Smooth muscle cell (in vitro differentiated cells): ENCODE measurements around the gene PNP. TPM values are rescaled to one million over a fixed set of nuclear protein-coding genes. Genes with fewer than 3 reads are reported as not detected.

ENCODE experiments used
- DNase-seq: peaks from one replicate; lab custom pipeline; 2025; ENCODE audit not compliant: unreplicated experiment; lab: John Stamatoyannopoulos, UW
- H2AFZ ChIP-seq: fragments of 200-600 bp; sonication (generic); 2 replicates; pipeline ENCODE4 v1.6.0; 2016; ENCODE audit warnings: antibody characterized with exemption, low read depth, mild to moderate bottlenecking
- H3F3A ChIP-seq: fragments of 200-600 bp; sonication (generic); 2 replicates; pipeline ENCODE4 v1.6.0; 2017; ENCODE audit warnings: antibody characterized with exemption, low read depth
- H3K27ac ChIP-seq: fragments of 200-600 bp; sonication (generic); 2 replicates; pipeline ENCODE4 v1.5.1; 2016; ENCODE audit warnings: low read depth, mild to moderate bottlenecking
- H3K27me3 ChIP-seq: fragments of 200-600 bp; sonication (generic); 2 replicates; pipeline ENCODE4 v1.6.1; 2016; ENCODE audit warnings: low read depth, mild to moderate bottlenecking
- H3K36me3 ChIP-seq: fragments of 200-600 bp; sonication (generic); 2 replicates; pipeline ENCODE4 v1.5.1; 2016; ENCODE audit warnings: low read depth
- H3K4me1 ChIP-seq: fragments of 200-600 bp; sonication (generic); 2 replicates; pipeline ENCODE4 v1.5.1; 2016; ENCODE audit warnings: low read depth
- H3K4me2 ChIP-seq: fragments of 200-600 bp; sonication (generic); 2 replicates; pipeline ENCODE4 v1.6.0; 2016; ENCODE audit warnings: mild to moderate bottlenecking
- H3K4me3 ChIP-seq: fragments of 200-600 bp; sonication (generic); 2 replicates; pipeline ENCODE4 v1.5.1; 2016; ENCODE audit warnings: mild to moderate bottlenecking
- H3K79me2 ChIP-seq: fragments of 200-600 bp; sonication (generic); 2 replicates; pipeline ENCODE4 v1.6.0; 2016; ENCODE audit warnings: low read depth, mild to moderate bottlenecking
- H3K9ac ChIP-seq: fragments of 200-600 bp; sonication (generic); 2 replicates; pipeline ENCODE4 v1.6.0; 2016; ENCODE audit warnings: low read depth
- H3K9me3 ChIP-seq: fragments of 200-600 bp; sonication (generic); replicated peaks from 2 replicates; pipeline ENCODE4 v1.5.1; 2016; ENCODE audit warnings: low read depth
- H4K20me1 ChIP-seq: fragments of 200-600 bp; sonication (generic); 2 replicates; pipeline ENCODE4 v1.6.0; 2016; ENCODE audit warnings: low read depth
- WGBS: methylation state at CpG from one replicate; pipeline ENCODE4 v1.1.7; 2016; ENCODE audit warnings: low lambda C conversion rate; 5-methylcytosine and 5-hydroxymethylcytosine counted together
- polyA plus RNA-seq: library from polyadenylated mRNA; unstranded; fragments of >200 nt; fragmentation: Nextera tagmentation; extraction: Ambion mirVana; gene quantifications from 2 replicates; pipeline ENCODE4 v1.2.1, GENCODE V29; 2016
- total RNA-seq: library from RNA; depleted of rRNA; stranded (reverse); fragments of >200 nt; gene quantifications from 2 replicates; pipeline ENCODE4 v1.2.3, GENCODE V29; 2014
- TF ChIP-seq, protein P1 (sequence below): fragments of 200-600 bp; sonication (generic); IDR thresholded peaks from 2 replicates; pipeline ENCODE4 v1.5.1; 2017; ENCODE audit warnings: borderline replicate concordance, mild to moderate bottlenecking, antibody characterized with exemption; ENCODE audit not compliant: insufficient read depth, poor library complexity, severe bottlenecking

Gene PNP
- total RNA-seq (49.7 and 52.2 TPM in 2 replicates), polyA plus RNA-seq (24.2 and 33.4 TPM in 2 replicates)

DNA sequence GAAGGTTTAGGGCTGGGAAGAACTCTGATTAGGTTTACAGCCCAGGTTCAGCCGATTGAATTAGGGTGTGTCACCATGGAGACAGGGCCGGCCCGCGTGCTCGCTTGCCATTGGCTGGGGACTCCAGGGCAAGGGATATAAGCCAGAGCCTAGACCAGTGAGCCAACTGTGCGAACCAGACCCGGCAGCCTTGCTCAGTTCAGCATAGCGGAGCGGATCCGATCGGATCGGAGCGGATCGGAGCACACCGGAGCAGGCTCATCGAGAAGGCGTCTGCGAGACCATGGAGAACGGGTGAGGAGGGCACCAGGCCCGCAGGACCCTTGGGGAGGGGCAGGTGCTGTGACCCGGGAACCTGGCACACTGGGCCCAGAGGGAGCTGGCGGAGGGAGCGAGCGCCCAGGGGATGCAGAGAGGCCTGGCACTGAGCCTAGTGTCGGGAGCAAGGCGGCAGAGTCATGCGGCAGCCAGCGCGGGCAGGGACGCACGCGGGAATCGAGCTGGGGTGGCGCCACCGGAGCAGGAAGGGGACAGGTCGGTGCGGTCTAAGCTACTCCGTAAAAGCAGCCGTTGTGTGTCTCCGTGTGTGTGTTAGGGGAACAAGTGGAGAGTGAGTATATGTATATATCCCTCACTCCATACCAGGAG lies at the start of gene PNP:
Gene PNP, plus strand, starts transcription at position 165 of the 648 bp plus-strand sequence. Its CDS starts 119 bp downstream, at position 284.
- under 1% methylated on average over 40 of the region's 40 CpGs for WGBS
- peaks cover 3% of the 10 kb centered on the region for H3K36me3 ChIP-seq
- peak; percentile 63 for DNase-seq
- peaks cover 4% of the 10 kb centered on the region for H3K79me2 ChIP-seq
- H3K4me2 ChIP-seq: peak within 1 kb of the TSS; percentile 89
- peak within 1 kb of the TSS; percentile 64 for H3K27ac ChIP-seq
- H3K9me3 ChIP-seq: no peaks in the 10 kb centered on the region
- H2AFZ ChIP-seq: peak within 1 kb of the TSS; percentile 63
- H3K4me1 ChIP-seq: peaks cover 4% of the 10 kb centered on the region
- TF ChIP-seq, protein P1, sequence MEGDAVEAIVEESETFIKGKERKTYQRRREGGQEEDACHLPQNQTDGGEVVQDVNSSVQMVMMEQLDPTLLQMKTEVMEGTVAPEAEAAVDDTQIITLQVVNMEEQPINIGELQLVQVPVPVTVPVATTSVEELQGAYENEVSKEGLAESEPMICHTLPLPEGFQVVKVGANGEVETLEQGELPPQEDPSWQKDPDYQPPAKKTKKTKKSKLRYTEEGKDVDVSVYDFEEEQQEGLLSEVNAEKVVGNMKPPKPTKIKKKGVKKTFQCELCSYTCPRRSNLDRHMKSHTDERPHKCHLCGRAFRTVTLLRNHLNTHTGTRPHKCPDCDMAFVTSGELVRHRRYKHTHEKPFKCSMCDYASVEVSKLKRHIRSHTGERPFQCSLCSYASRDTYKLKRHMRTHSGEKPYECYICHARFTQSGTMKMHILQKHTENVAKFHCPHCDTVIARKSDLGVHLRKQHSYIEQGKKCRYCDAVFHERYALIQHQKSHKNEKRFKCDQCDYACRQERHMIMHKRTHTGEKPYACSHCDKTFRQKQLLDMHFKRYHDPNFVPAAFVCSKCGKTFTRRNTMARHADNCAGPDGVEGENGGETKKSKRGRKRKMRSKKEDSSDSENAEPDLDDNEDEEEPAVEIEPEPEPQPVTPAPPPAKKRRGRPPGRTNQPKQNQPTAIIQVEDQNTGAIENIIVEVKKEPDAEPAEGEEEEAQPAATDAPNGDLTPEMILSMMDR: no peak
- H3K27me3 ChIP-seq: no peaks in the 10 kb centered on the region
- H3F3A ChIP-seq: no peaks in the 10 kb centered on the region
- H4K20me1 ChIP-seq: peaks cover 4% of the 10 kb centered on the region
- peak within 1 kb of the TSS; percentile 86 for H3K9ac ChIP-seq
- peak within 1 kb of the TSS; percentile 76 for H3K4me3 ChIP-seq

DNA sequence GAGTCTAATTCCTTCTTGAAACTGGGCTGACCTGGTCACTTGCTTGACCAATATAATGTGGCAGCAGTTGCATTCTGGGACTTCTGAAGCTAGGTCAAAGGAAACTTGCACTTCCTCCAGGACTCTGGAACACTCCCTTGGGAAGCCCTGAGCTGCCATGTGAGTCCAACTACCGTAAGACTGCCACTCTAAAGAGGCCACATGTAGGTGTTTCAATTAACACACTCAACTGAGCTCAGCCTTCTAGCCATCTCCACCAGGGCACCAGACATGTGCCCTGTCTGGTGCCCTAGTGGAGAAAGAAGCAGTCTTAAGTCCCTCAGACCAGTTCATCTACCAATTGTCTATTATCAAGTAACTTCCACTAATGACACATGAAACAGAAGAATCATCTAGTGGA lies 49.8 kb upstream of the PNP start:
- Histone ChIP-seq H2AFZ (no peak overlapping the region), H3K79me2 (no peaks in the 10 kb centered on the region), H3K4me3 (no peak overlapping the region), H3F3A (no peaks in the 10 kb centered on the region), H4K20me1 (no peaks in the 10 kb centered on the region), H3K4me2 (no peak overlapping the region), H3K27ac (no peak overlapping the region), H3K4me1 (no peaks in the 10 kb centered on the region), H3K27me3 (no peaks in the 10 kb centered on the region), H3K36me3 (no peaks in the 10 kb centered on the region), H3K9ac (no peak overlapping the region), H3K9me3 (no peaks in the 10 kb centered on the region)
- TF ChIP-seq, protein P1: no peak
- 100% methylated on average over 1 of the region's 1 CpG for WGBS
- DNase-seq: no peak

DNA sequence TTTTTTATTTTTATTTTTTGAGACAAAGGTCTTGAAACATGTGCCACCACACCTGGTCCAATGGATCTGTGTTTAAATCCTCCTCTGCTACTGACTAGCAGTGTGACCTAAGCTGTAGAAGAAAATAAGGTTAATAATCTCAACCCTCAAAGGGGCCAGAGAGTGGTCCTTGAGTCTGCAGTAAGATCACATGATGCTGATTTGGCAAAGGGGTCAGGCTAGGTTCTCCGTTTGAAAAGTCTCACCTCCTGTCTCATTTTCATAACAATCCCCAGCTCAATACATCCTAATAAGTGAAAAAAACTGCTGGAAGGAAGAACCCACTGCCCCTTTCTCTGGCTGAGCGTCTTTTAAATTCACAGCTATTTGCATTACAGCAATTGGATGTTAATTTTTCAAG lies 47.9 kb upstream of the PNP start:
- Histone ChIP-seq H3K36me3 (no peaks in the 10 kb centered on the region), H3F3A (no peaks in the 10 kb centered on the region), H3K27me3 (no peaks in the 10 kb centered on the region), H3K4me2 (no peak overlapping the region), H3K9ac (no peak overlapping the region), H3K9me3 (no peaks in the 10 kb centered on the region), H3K79me2 (no peaks in the 10 kb centered on the region), H3K27ac (no peak overlapping the region), H2AFZ (no peak overlapping the region), H4K20me1 (no peaks in the 10 kb centered on the region), H3K4me1 (no peaks in the 10 kb centered on the region), H3K4me3 (no peak overlapping the region)
- TF ChIP-seq, protein P1: no peak
- 32% methylated on average over 2 of the region's 2 CpGs for WGBS
- DNase-seq: no peak

DNA sequence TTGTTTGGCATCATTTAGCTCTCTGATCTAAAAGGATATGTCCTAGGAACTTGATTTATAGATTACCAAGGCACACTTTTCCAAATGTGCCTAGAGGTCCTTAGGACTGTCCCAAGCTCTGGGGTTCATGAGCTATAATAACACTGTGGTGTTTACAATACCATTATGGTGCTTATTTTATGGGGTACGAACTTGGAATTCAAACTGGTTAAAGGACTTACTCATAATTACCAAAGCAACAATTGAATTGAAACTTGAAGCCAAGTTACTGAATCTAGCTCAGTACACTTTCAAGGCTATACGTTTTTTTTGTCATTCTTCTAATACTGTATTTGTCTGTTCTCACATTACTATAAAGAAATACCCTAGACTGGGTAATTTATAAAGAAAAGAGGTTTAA lies 46.3 kb upstream of the PNP start:
- 72% methylated on average over 2 of the region's 2 CpGs for WGBS
- peaks cover 4% of the 10 kb centered on the region for H3K4me1 ChIP-seq

More for the DNA sequence above, 46.3 kb upstream of the PNP start:
- Histone ChIP-seq H4K20me1 (no peaks in the 10 kb centered on the region), H3K36me3 (no peaks in the 10 kb centered on the region), H3K79me2 (no peaks in the 10 kb centered on the region), H3K4me3 (no peak overlapping the region), H3F3A (peaks cover 4% of the 10 kb centered on the region), H3K27ac (no peak overlapping the region), H3K9me3 (no peaks in the 10 kb centered on the region), H3K9ac (no peak overlapping the region), H3K27me3 (no peaks in the 10 kb centered on the region), H3K4me2 (no peak overlapping the region), H2AFZ (no peak overlapping the region)
- no peak for DNase-seq
- TF ChIP-seq, protein P1: no peak
